HG03175 (cell line): ENCODE data around the gene KSR1.
"Not testable (repeated sequence)": the region's sequence is repeated elsewhere in the genome, so short reads cannot be mapped to it uniquely, and the experiment has no call there.

Experiments used
- ATAC-seq: cut with Tn5 transposase; IDR thresholded peaks from one replicate; pipeline ENCODE4 v1.9.1; 2021; ENCODE audit warnings: mild to moderate bottlenecking, moderate library complexity; ENCODE audit not compliant: unreplicated experiment

Gene KSR1

DNA sequence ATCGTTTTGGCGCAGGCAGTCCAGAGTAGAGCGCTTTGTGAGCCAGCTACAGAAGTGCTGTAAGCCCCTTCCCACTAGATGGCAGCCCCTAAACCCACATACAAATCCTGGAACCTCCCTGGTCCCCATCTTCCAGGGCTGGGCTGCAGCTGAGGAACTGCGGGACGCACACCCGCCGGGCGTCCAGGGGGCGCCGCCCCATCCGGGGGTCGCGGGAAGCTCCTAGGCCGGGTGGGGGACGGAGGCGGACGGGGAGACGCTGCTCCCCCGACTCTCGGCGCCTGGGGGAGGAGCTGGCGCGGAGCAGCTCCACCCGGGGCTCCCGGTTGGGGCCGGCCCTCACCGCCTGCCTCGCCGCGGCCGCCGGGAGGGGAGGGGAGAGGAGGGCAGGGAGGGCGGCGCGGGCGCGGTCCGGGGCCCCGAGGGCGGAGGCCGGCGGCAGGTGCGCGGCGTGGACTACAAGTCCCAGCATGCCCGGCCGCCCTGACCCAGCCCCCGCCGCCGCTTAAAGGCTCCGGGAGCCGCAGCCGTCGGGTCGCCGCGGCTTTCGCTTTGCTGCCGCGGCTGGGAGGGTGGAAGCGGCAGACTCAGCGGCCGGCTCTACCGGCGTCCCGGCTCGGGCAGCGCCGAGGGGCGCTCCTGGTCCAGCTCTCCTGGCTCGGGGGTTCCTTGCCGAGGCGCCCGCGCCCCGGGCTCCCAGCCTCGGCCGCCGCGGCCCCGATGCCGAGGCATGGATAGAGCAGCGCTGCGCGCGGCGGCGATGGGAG lies at the start of gene KSR1:
Gene KSR1, plus strand, starts transcription at position 535 of the 767 bp plus-strand sequence. Its CDS starts 196 bp downstream, at position 731.
- peak; percentile 93 for ATAC-seq

DNA sequence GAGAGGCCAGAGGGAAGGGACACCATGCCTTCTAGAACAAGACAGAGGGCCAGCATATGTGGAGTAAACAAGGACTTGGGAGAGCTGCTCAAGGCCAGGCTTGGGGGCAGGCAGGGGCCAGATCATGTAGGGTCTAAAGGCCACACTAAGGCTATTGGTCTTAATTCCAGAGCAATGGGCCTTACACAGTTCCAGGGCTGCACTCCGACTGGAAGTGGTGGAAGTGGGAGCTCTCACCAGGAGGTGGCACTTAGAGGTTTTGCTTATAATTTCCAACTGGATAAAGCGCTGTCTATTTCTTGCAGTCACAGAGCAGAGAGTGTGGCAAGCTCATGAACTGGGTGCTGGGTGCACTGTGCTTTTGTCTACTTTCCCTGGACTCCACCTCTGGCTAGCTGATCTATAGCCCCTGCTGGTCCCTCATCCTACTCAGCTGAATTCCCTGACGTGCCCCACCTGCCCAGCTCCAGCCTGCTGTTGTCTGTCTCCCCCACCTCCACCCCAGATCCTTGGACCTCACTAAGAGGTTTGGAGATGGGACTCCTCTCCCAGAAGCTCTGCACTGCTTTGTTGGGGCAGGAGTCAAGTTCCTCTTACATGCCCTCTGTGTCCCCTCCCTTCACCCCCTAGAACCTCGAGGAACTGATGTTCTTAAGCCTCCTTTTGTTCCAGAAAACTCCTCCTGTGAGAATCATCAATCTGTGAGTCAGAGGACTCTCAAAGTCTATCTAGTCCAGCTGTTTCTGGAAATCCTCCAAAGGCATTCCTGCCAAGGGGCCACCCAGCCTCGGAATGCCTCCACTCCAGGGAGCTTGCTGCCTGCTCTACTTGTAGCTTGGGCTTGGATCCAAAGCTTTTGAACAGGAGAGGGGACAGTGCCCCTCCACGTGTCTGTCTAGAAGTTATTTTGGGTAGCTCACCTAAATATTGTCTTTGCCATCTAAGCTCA lies 48.1 kb upstream of the KSR1 start:
- ATAC-seq = no peak

- ATAC-seq = no peak
These were observed 47.4 kb upstream of the KSR1 start for GRCh38 chr17:27408891-27409290.

- ATAC-seq = not testable (repeated sequence)
These were observed 44.1 kb upstream of the KSR1 start for GRCh38 chr17:27412158-27412557.

- no peak for ATAC-seq
These were observed 42.9 kb upstream of the KSR1 start for GRCh38 chr17:27413315-27413714.

DNA sequence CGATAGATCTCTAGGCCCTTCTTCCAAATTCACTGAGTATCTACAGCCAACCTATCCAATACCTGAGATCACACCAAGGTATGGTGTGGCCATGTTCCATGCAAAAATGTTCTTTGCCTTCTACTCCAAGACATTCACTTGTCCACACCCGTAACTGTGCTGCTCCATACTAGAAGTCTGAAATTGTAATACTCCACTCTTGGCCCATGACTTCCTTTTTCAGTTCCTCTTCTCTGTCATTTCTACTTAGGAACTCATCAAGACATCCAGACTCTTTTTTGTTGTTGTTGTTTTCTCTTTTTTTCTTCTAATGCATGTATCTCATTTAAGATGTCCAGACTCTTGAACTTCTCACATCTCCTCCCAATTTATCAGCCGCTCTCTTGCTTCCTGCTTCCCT lies 42.5 kb upstream of the KSR1 start:
- peak; percentile 57 for ATAC-seq

- ATAC-seq = no peak
These were observed 42.0 kb upstream of the KSR1 start for GRCh38 chr17:27414271-27414670.

DNA sequence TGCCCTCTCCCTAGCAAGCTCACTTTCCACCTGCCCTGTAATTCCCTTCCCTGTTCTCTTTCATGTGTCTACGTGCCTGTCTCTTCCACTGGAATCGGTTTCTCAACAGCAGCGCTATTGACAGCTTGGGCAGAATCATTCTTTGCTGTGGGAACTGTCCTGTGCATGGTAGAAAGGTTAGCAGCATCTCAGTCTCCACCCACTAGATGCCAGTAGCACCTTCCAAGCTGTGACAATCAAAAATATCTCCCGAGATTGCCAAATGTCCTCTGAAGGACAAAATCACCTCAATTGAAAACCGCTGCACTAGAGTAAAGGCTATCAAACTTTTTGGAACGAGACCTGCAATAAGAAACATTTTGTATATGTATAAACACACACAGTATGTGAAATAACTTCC lies 41.6 kb upstream of the KSR1 start:
- no peak for ATAC-seq

DNA sequence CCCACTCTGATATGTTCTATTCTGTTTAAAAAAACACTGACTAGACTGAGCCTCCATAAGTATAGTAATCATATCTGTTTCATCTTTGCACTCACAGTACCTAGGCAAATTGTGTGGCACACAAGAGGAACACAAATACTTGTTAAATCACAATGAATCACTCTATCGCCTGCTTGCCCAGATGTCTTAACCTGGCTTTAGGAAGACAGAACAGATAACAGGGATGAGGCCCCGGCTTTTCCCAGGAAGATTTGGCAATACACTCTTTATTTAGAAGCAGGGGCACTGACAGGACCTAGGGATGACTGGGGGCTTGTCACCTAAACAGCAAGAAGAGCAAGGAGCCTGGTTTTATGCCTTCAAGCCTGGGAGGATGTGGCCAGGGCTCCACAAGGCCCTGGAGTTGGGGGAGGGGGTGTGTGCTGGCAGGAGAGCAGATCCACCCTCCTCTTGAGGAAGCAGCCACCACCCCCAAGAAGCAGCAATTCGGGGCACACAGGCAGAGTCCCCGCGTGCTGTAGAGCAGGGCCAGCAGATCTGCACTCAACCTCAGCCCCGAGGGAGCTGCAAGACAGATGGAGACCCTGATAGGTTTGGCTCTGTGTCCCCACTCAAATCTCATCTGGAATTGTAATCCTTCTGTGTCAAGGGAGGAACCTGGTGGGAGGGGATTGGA lies 41.0 kb upstream of the KSR1 start:
- no peak for ATAC-seq

DNA sequence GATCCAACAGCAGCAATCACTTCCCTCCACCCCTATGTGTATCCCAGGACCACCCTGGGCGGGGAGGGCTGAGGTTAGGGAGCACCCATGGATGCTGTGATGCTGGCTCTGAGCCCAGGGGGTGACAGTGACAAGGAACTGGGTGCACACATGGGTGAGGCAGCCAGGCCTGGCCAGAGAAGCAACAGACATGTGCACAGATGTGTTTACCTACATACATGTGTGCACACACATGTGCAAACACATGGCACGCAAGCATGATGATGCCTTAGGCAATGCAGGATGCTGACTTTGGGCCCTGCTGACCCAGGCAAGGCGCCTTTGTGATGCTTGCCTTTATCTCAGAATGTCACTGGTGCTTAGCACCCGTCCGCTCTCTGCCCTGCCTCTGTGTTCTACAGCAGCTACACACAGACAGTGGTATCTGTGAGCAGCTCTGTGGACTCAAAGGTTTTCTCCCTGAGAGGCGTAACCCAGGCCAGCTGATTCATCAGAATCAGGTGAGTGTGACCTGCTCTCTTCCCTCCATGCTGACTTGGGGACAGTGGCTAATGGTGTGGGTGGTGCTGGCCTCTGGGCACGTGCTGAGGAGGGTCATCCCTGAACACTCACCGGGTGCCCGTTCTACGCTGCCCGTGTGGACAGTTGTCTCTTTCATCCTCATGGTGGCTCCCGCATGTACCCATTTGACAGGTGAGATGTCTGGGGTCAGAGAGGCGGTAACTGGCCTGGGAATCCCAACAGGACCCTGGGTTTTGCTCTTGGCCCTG lies 38.5 kb upstream of the KSR1 start:
- ATAC-seq = no peak

- no peak for ATAC-seq
These were observed 38.0 kb upstream of the KSR1 start for GRCh38 chr17:27418366-27418615.

DNA sequence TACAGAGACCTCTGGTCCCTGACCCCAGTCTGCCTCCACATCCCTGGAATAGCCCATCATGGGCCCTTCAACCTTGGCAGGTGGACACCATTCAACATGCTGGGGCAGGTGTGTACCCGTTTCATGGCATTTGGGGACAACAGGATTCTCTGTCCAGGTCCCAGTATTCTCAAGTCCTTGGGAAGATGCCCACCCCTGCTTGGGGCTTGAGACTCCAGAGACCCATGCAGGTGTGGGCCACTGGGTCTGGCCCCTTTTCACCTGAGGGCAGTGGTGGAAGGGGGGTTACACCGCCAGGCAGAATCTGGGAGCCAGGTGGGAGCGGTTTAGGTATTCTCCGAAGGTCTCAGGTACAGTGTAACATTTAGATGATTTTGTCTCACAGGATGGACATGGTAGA lies 37.1 kb upstream of the KSR1 start:
- no peak for ATAC-seq

- ATAC-seq = no peak
These were observed 35.9 kb upstream of the KSR1 start for GRCh38 chr17:27420211-27420950.

- ATAC-seq = no peak
These were observed 35.1 kb upstream of the KSR1 start for GRCh38 chr17:27421111-27421510.

DNA sequence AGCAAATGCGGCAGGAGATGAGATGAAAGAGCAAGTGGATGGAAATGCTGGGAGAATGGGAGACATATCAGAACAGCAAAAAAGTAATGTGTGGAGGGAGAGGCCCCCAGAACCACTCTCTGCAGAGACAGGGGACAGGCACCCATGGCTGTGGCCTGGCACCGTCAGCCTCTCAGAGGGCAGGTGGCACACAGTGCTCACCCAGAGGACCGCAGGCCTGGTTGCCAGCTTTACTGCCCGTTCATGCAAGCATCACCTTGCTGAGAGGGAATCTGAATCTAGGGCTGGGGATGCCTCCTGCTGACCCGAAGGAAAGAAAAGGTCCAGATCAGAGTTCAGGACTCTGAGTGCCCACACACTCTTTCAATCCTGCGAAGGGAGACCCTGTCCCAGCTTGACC lies 34.6 kb upstream of the KSR1 start:
- not testable (repeated sequence) for ATAC-seq

- no peak for ATAC-seq
These were observed 33.6 kb upstream of the KSR1 start for GRCh38 chr17:27422601-27423000.

DNA sequence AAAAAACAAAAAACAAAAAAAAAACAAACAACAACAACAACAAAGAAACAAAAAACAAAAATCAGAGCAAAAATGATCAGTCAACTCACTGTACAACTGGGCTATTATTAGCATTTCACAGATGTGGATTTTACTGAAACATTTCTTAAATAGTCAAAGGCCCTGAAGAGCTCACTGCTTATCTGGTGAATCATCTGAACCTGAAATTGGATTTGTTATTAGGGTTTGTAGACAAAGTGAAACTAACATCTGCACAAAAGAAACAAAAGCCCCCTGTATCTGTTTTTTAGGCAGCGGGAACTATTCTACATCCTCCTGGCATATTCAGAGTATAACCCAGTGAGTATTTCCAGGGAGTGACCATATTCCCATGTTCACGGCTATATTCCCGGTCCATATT lies 32.6 kb upstream of the KSR1 start:
- no peak for ATAC-seq

DNA sequence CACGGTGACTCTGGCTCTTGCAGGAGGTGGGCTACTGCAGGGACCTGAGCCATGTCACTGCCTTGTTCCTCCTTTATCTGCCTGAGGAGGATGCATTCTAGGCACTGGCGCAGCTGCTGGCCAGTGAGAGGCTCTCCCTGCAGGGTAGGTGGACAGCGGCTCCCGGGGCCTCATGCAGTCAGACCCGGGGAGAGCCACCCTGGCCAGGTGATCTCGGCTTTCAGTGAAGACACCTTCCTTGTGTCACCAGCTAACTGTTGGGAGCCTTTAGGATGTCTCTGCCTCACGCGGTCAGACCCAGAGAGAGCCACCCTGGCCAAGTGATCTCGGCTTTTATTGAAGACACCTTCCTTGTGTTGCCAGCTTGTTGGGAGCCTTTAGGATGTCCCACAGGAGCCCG lies 31.7 kb upstream of the KSR1 start:
- no peak for ATAC-seq

- ATAC-seq = no peak
These were observed 31.3 kb upstream of the KSR1 start for GRCh38 chr17:27424941-27425340.

DNA sequence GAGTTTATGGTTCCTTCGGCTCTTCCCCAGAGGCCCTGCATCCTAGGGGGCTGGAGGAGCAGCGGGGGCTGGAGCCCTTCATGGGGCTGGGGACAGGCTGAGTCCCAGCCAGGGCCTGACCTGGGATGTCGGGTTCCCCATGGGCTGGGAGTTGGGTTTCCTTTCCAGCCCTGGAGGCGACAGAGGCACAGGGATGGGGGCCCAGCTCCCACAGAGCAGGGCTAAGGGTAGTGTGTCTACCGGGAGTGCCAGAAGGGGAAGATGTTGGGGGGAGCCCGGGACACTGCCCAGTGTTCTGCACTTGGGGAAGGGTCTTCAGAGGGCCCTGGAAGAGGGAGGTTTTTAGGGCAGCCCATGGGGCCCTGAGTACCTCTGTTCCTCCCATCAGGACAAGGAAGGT lies 30.7 kb upstream of the KSR1 start:
- ATAC-seq = not testable (repeated sequence)
